Measurements from ENCODE around the gene BRD1.
"Not testable (repeated sequence)": the region's sequence is repeated elsewhere in the genome, so short reads cannot be mapped to it uniquely, and the experiment has no call there.

The BRD1 gene

GRCh38 chr22:49852898-49853894, 25.5 kb upstream of the BRD1 start, which contains the start of gene ZBED4:
Gene ZBED4, plus strand, starts transcription at chr22:49853844. Its CDS starts 29,819 bp downstream, at chr22:49883663.
- DNase-seq (ENCODE audit: low spot score): peak; percentile 99

- not testable (repeated sequence) for DNase-seq (ENCODE audit: low spot score)
Observed at GRCh38 chr22:49852568-49852897, 24.9 kb upstream of the BRD1 start.

- DNase-seq (ENCODE audit: low spot score): no peak
Observed at GRCh38 chr22:49850959-49851802, 23.5 kb upstream of the BRD1 start.

- DNase-seq (ENCODE audit: low spot score): no peak
Observed at GRCh38 chr22:49850021-49850911, 22.6 kb upstream of the BRD1 start.

DNA sequence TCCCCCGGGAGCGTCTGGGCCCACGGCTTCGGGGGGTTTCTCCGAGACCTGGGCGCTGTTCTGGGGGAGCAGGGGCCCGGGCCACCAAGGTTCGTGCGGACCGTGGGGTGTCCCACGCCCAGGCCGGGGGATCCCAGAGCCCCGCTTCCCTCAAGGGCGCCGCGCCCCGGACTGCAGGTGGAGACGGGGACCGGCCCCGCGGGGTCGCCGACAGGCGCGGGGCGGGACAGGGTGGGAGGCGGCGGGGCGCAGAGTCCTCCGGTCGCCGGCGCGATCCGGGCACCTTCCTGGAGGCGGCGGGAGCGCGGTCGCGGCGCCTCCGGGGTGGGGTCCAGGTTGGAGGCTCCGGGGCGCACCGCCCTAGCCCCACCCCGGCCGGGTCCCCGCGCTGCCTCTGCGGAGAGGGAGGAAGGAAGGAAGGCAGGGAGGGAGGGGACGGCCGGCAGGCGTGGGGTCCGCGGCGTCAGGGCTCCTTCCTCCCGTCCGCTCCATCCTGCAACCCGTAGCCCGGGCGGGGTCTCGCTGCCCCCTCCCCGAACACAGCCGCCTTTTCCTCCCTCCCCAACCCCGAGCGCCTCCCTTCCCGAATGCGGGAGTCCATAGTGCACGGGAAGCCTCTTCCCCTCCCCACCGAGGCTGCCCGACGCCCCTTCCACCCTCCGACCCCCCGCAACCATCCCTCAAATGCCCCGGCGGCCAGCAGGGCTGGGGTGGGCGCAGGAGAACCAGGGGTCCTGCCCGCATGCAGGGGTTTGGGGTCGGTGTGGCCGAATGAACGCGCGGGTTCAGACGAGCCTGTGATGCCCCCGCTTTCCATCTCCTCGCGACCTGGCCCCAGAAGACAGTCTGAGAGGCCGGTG, 21.7 kb upstream of the BRD1 start:
- no peak for DNase-seq (ENCODE audit: low spot score)

DNA sequence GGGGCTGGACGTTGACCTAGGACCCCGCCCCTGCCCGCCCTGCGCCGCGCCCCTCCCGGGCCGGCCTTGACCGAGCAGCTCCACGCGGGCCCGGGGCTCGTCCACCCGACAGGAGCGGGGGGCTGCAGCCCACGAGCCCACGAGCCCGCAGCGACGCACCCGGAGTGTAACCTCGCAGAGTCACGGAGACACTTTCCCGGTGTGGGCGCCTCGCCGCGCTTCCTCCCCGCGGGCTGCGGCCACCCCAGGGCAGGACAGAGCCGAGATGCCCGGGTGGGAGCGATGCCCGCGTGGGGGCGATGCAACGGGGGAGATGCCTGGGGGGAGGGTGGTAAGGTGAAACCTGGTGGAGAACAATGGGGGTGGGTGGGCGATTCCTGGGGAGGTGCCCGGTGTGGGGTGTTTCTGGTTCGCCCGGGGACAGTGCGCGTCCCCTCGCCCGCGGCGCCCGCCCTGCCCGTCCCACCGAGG, 21.1 kb upstream of the BRD1 start:
- DNase-seq (ENCODE audit: low spot score): no peak

GRCh38 chr22:49847751-49848689, 20.3 kb upstream of the BRD1 start:
- no peak for DNase-seq (ENCODE audit: low spot score)

- no peak for DNase-seq (ENCODE audit: low spot score)
Observed at GRCh38 chr22:49845666-49846459, 18.2 kb upstream of the BRD1 start.

- DNase-seq (ENCODE audit: low spot score): no peak
Observed at GRCh38 chr22:49845241-49845640, 17.6 kb upstream of the BRD1 start.

- peak; percentile 94 for DNase-seq (ENCODE audit: low spot score)
Observed at GRCh38 chr22:49838771-49839717, 11.4 kb upstream of the BRD1 start.

DNA sequence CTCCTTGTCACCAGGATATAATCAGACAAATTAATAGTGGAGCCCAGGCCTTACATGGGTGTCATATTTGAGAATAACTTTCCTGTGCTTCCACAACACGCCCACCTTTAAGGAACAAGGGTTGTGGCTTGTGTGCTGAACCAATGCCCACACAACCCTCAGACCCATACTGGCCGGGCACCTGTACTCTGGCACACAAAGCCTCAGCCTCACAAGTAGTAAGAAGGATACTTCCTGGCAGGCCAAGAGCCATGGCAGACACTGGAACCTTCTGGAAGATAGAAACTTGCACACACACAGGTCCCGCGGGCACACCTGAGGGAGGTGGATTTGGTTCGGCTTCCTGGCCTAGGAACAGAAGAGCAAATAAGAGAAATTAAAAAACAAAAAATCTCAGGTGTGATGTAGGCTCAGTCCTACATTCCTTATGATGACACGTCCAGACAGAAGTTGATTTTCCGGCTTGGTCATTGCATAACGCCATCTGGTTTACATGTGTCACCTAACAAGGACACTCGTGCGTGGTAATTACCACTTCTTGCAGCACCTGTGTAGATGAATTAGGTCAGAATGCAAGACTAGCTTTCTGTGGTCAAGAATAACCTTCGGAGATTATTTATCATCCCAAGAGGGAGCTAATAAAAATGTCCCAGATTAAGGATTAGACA, 5.8 kb upstream of the BRD1 start:
- DNase-seq (ENCODE audit: low spot score): no peak

- DNase-seq (ENCODE audit: low spot score): no peak
Observed at GRCh38 chr22:49829044-49829853, 1.6 kb upstream of the BRD1 start.

DNA sequence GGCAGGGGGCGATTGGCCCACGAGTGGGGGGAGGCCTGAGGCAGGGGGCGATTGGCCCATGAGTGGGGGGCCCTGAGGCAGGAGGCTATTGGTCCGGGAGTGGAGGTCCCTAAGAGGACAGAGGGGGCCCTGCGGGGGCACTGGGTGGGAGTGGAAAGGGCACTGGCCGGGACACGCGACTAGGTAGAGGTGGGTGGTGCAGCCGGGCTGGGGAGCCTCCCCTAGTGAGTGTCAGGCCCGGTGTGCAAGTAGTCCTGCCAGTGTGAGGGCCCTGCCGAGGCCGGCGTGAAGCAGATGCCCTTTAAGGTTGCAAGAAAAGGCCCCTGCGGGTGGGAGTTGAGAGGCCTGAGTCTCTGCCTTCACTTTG, 909 bp upstream of the BRD1 start:
- no peak for DNase-seq (ENCODE audit: low spot score)

GRCh38 chr22:49827271-49827852, 311 bp downstream of the BRD1 start:
- no peak for DNase-seq (ENCODE audit: low spot score)

DNA sequence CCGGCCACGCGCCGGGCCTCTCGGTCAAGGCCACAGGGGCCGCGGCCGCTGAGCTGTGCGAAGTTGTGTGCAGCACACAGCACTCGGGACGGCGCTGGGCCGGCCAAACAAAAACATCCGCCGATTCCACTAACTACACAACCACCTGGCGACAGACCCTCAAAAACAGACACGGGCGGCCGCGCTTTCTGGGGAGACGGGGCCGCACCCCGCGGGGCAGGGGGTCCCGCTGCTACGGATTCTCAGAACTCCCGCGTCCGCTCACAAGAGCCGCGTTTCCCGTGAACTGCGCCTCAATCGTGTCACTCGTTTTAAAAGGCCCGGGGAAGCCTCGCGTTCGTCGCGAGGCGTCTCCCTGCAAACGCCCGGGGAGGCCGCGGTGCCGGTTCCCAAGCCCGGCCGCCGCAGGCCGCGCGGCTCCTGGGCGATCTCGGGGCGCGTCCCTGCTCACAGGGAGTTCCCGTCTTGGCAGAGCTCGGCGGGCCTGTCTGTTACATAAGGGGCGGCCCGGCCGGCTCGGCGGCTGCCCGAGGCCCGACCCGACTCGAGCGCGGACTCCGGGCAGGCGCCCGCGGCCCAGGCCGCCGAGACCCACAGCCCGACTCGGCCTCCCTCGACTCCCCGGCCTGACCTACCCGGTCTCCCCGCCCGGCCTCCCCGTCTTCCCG, 936 bp downstream of the BRD1 start:
- no peak for DNase-seq (ENCODE audit: low spot score)

Measured in activated CD4-positive, alpha-beta T cell treated with anti-CD3 and anti-CD28 coated beads, Interleukin-2, Interleukin-4, amounts not matched to agents 100 ng/mL and 50 ng/mL, durations not matched to agents 16 hours and 8 hours (primary cell).